IMR-90 (cell line): ENCODE results near the gene PDHA2. TPM values are rescaled to one million over a fixed set of nuclear protein-coding genes. Genes with fewer than 3 reads are reported as not detected.

Experiments used
- ATAC-seq: fragments of 200-7000 bp; cut with Tn5 transposase; 2 replicates; pipeline ENCODE4 v1.9.1; 2020; ENCODE audit warnings: low read depth, mild to moderate bottlenecking, moderate library complexity
- BruUV-seq: library from RNA; stranded (reverse); fragments of 400-500 nt; replicated peaks from 2 replicates; lab custom pipeline; 2021; lab: Mats Ljungman, UMichigan
- CTCF ChIA-PET: fragments of 300-600 bp; formaldehyde crosslinking; extraction: SDS; loops from one replicate; lab custom pipeline; 2021; ENCODE audit warnings: antibody characterized with exemption; lab: Yijun Ruan, JAX
- POLR2A ChIA-PET: fragments of 300-600 bp; sonication (Branson Sonifier 250); formaldehyde crosslinking; loops from one replicate; lab custom pipeline; 2022; ENCODE audit warnings: antibody characterized with exemption; ENCODE audit not compliant: unreplicated experiment; lab: Charles Lee
- DNase-seq: peaks from one replicate; pipeline ENCODE4 v3.0.0; 2013
- H2AFZ ChIP-seq: replicated peaks from 2 replicates; pipeline ENCODE3; 2013; ENCODE audit warnings: low read length, mild to moderate bottlenecking; ENCODE audit not compliant: poor library complexity
- H2AK5ac ChIP-seq: 2 replicates; pipeline ENCODE4 v1.6.1; 2013; ENCODE audit warnings: low read depth, low read length, inconsistent platforms
- H2AK9ac ChIP-seq: replicated peaks from 2 replicates; pipeline ENCODE3; 2013; ENCODE audit warnings: mild to moderate bottlenecking, low read depth, low read length, moderate library complexity; ENCODE audit not compliant: poor library complexity
- H2BK120ac ChIP-seq: 2 replicates; pipeline ENCODE4 v1.6.1; 2013; ENCODE audit warnings: low read depth, low read length, inconsistent platforms
- H2BK15ac ChIP-seq: 3 replicates; pipeline ENCODE4 v1.6.1; 2013; ENCODE audit warnings: low read depth, low read length, inconsistent platforms
- H2BK20ac ChIP-seq: 2 replicates; pipeline ENCODE4 v1.6.1; 2013; ENCODE audit warnings: low read depth, mild to moderate bottlenecking, inconsistent platforms, low read length, moderate library complexity
- H2BK5ac ChIP-seq: 2 replicates; pipeline ENCODE4 v1.6.1; 2013; ENCODE audit warnings: mild to moderate bottlenecking, low read depth, low read length, inconsistent platforms; ENCODE audit not compliant: poor library complexity, severe bottlenecking
- H3K14ac ChIP-seq: replicated peaks from 2 replicates; pipeline ENCODE4 v1.6.1; 2013; ENCODE audit warnings: low read depth, low read length, inconsistent platforms
- H3K18ac ChIP-seq: 2 replicates; pipeline ENCODE4 v1.6.1; 2013; ENCODE audit warnings: low read depth, low read length, control low read depth
- H3K23ac ChIP-seq: 2 replicates; pipeline ENCODE4 v1.6.1; 2013; ENCODE audit warnings: low read depth, low read length, inconsistent platforms
- H3K27ac ChIP-seq: 2 replicates; pipeline ENCODE4 v1.5.1; 2013; ENCODE audit warnings: mild to moderate bottlenecking, control low read depth, low read length; ENCODE audit not compliant: insufficient read depth
- H3K27me3 ChIP-seq: 2 replicates; pipeline ENCODE4 v1.6.1; 2013; ENCODE audit warnings: low read length; ENCODE audit not compliant: control insufficient read depth, insufficient read depth
- H3K36me3 ChIP-seq: 2 replicates; pipeline ENCODE4 v1.6.1; 2013; ENCODE audit warnings: low read length, mixed read lengths; ENCODE audit not compliant: control insufficient read depth, insufficient read depth
- H3K4ac ChIP-seq: 2 replicates; pipeline ENCODE4 v1.6.1; 2013; ENCODE audit warnings: low read depth, low read length, inconsistent platforms
- H3K4me1 ChIP-seq: 2 replicates; pipeline ENCODE4 v1.6.1; 2013; ENCODE audit warnings: low read length, mixed read lengths; ENCODE audit not compliant: control insufficient read depth, insufficient read depth
- H3K4me2 ChIP-seq: 2 replicates; pipeline ENCODE4 v1.6.1; 2013; ENCODE audit warnings: low read depth, mild to moderate bottlenecking, control low read depth, low read length, moderate library complexity
- H3K4me3 ChIP-seq: 2 replicates; pipeline ENCODE4 v1.5.1; 2013; ENCODE audit warnings: low read depth, mild to moderate bottlenecking, control low read depth, low read length, moderate library complexity; ENCODE audit not compliant: insufficient read depth
- H3K56ac ChIP-seq: 2 replicates; pipeline ENCODE4 v1.6.1; 2013; ENCODE audit warnings: low read length, inconsistent platforms; ENCODE audit not compliant: insufficient read depth; ENCODE audit errors: extremely low read depth
- H3K79me1 ChIP-seq, 2 experiments: 2 replicates each; pipeline ENCODE4 v1.6.1; 2013; ENCODE audit warnings: low read length in 2 of 2, inconsistent platforms in 1 of 2, low read depth in 1 of 2
- H3K9ac ChIP-seq: 2 replicates; pipeline ENCODE4 v1.6.1; 2013; ENCODE audit warnings: low read depth, low read length, control low read depth
- H3K9me1 ChIP-seq: 2 replicates; pipeline ENCODE4 v1.6.1; 2013; ENCODE audit warnings: low read length, inconsistent platforms; ENCODE audit not compliant: insufficient read depth
- H3K9me3 ChIP-seq: 2 replicates; pipeline ENCODE4 v1.6.1; 2013; ENCODE audit warnings: low read length; ENCODE audit not compliant: control insufficient read depth, insufficient read depth
- H4K20me1 ChIP-seq: 2 replicates; pipeline ENCODE4 v1.6.1; 2013; ENCODE audit warnings: low read length, inconsistent platforms; ENCODE audit not compliant: insufficient read depth
- H4K5ac ChIP-seq: 2 replicates; pipeline ENCODE4 v1.6.1; 2013; ENCODE audit warnings: mild to moderate bottlenecking, low read depth, low read length, control low read depth
- H4K8ac ChIP-seq, 2 experiments: 2 replicates each; pipeline ENCODE4 v1.6.1; 2013; ENCODE audit warnings: low read depth in 2 of 2, low read length in 2 of 2, control low read depth in 1 of 2, inconsistent platforms in 1 of 2
- H4K91ac ChIP-seq: 2 replicates; pipeline ENCODE4 v1.6.1; 2013; ENCODE audit warnings: low read depth, low read length, inconsistent platforms; ENCODE audit not compliant: insufficient read depth
- FOS ChIP-seq: fragments of 150-350 bp; IDR thresholded peaks from 2 replicates; pipeline ENCODE4 v1.6.1; 2016; ENCODE audit warnings: low read depth, low read length
- MAFK ChIP-seq: IDR thresholded peaks from 2 replicates; pipeline ENCODE4 v1.6.1; 2012; ENCODE audit warnings: low read depth, low read length, improper control_type of control experiment
- POLR2A ChIP-seq: IDR thresholded peaks from 2 replicates; pipeline ENCODE4 v1.6.1; 2012; ENCODE audit warnings: mild to moderate bottlenecking, low read depth, low read length
- RAD21 ChIP-seq: IDR thresholded peaks from 2 replicates; pipeline ENCODE4 v1.6.1; 2012; ENCODE audit warnings: low read length, improper control_type of control experiment
- RFX5 ChIP-seq: IDR thresholded peaks from 2 replicates; pipeline ENCODE4 v1.8.0; 2012; ENCODE audit warnings: low read depth, mild to moderate bottlenecking, low read length, moderate library complexity
- WGBS, 2 experiments: methylation state at CpG; one replicate each; pipeline versions ENCODE4 v1.1.5 to v1.1.7; 2013; ENCODE audit warnings: missing lambda C conversion rate in 2 of 2; ENCODE audit not compliant: insufficient read length in 1 of 2; ENCODE audit errors: extremely low coverage in 2 of 2; 5-methylcytosine and 5-hydroxymethylcytosine counted together
- dilution Hi-C: fragments of 300-500 bp; cut with HindIII; formaldehyde crosslinking; loops from one replicate; pipeline ENCODE4 v1.14.3; 2018; ENCODE audit warnings: low sequenced_read_pairs; ENCODE audit not compliant: unreplicated experiment
- in situ Hi-C: fragments of 300-500 bp; cut with MboI; formaldehyde crosslinking; loops from 3 replicates; pipeline ENCODE4 v1.14.3; 2019; ENCODE audit warnings: low sequenced_read_pairs, inconsistent platforms, mixed read lengths
- intact Hi-C: fragments of 100-400 bp; cut with micrococcal nuclease; formaldehyde crosslinking; loops from 2 replicates; pipeline ENCODE4 v1.10.0; 2022
- polyA plus RNA-seq, 3 experiments: library from polyadenylated mRNA; depleted of rRNA; stranded (reverse); fragments of >200 nt; gene quantifications; 2 replicates each; pipeline ENCODE4 v1.2.3, GENCODE V29; 2012; ENCODE audit warnings: low replicate concordance in 1 of 3
- total RNA-seq: library from RNA; depleted of rRNA; stranded (reverse); fragments of >200 nt; gene quantifications from 2 replicates; pipeline ENCODE4 v1.2.3, GENCODE V29; 2012

Gene PDHA2
- total and polyA plus RNA-seq, 2 of the 4 experiments (the other 2 are of a cell fraction), result not detected

DNA sequence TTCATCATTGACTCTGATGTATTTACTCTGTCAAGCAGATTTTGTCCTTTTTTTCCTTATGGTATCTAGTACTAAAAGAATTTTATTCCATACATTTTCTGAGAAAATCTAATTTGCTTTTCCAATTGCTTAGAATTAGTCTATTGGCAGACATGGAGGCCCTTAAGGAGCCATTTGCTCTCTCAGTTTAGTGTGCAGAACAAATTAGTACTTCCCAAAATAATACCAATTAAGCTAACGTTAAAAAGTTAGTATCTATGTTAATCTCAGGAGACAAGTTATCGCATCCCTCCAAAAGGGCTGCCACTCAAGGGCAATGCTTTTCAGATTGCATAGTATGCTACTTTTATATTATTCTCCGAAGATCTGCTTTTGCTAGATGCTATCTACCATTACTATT is 47.7 kb downstream of the PDHA2 start:
- H4K5ac ChIP-seq, result no peak overlapping the region
- DNase-seq (no peak), ATAC-seq (no peak)
- no peak overlapping the region for H4K8ac ChIP-seq
- no peak overlapping the region for H2AK5ac ChIP-seq
- no peaks in the 10 kb centered on the region for H3K79me1 ChIP-seq
- H3K9me1 ChIP-seq, result no peaks in the 10 kb centered on the region
- no peaks in the 10 kb centered on the region for H3K27me3 ChIP-seq
- dilution Hi-C loops, result no loop called here
- no peak overlapping the region for H2BK15ac ChIP-seq
- H3K4ac ChIP-seq, result no peak overlapping the region
- WGBS, 2 experiments, result no CpG with 5 or more reads among the region's 3 CpGs
- no peak overlapping the region for H3K56ac ChIP-seq
- H3K36me3 ChIP-seq, result no peaks in the 10 kb centered on the region
- H4K91ac ChIP-seq, result no peak overlapping the region
- no peak overlapping the region for H3K9ac ChIP-seq
- intact Hi-C loops, result no loop called here
- in situ Hi-C loops, result no loop called here
- H2BK20ac ChIP-seq, result no peak overlapping the region
- no peak overlapping the region for H3K14ac ChIP-seq
- no TSS peak for BruUV-seq
- no peak overlapping the region for H3K4me2 ChIP-seq
- CTCF ChIA-PET, result no interaction called here
- no peak overlapping the region for H2BK5ac ChIP-seq
- H3K4me1 ChIP-seq, result no peaks in the 10 kb centered on the region
- H2AFZ ChIP-seq, result no peak overlapping the region
- TF ChIP-seq RAD21 (no peak), FOS (no peak), MAFK (no peak), RFX5 (no peak), POLR2A (no peak)
- H2AK9ac ChIP-seq, result no peak overlapping the region
- H3K18ac ChIP-seq, result no peak overlapping the region
- no peaks in the 10 kb centered on the region for H4K20me1 ChIP-seq
- H3K4me3 ChIP-seq, result no peak overlapping the region
- no peak overlapping the region for H3K23ac ChIP-seq
- H2BK120ac ChIP-seq, result no peak overlapping the region
- H3K9me3 ChIP-seq, result peaks cover 8% of the 10 kb centered on the region
- POLR2A ChIA-PET, result no interaction called here
- H3K27ac ChIP-seq, result no peak overlapping the region
